Measurements from ENCODE around the gene PHLPP2.

- no peak for TF ChIP-seq POLR2A (IDR thresholded peaks at IDR 0.05)
- no peak for TF ChIP-seq CTCF (IDR thresholded peaks at IDR 0.05)
- TF ChIP-seq POLR2AphosphoS5 (IDR thresholded peaks at IDR 0.05): no peak
Observed at GRCh38 chr16:71627731-71628181, 96.7 kb downstream of the PHLPP2 start.
